CD4-positive, CD25-positive, alpha-beta regulatory T cell (primary cell): ENCODE data around the gene STARD5. TPM values are rescaled to one million over a fixed set of nuclear protein-coding genes. Genes with fewer than 3 reads are reported as not detected.
A peak's percentile ranks its signal among the peaks of the same experiment; 100 is the strongest.

Experiments
- ATAC-seq, 2 donors: fragments of 150-1000 bp; cut with Tn5 transposase; one replicate each; pipeline ENCODE4 v1.10.0; 2021; ENCODE audit warnings: low read depth in 2 of 2, moderate number of reproducible peaks in 2 of 2, moderate library complexity in 1 of 2
- DNase-seq, 3 donors: peaks; one replicate each; pipeline versions ENCODE4 v3.0.0 to v3.0.0-alpha.2; 2012 to 2022; ENCODE audit warnings: mixed read lengths in 1 of 3
- H3K27ac ChIP-seq: one replicate; pipeline ENCODE4 v1.7.0; 2013; ENCODE audit warnings: mild to moderate bottlenecking, low read length; ENCODE audit not compliant: insufficient read depth, poor library complexity, severe bottlenecking
- H3K27me3 ChIP-seq: one replicate; pipeline ENCODE4 v1.7.0; 2013; ENCODE audit warnings: low read length; ENCODE audit not compliant: control insufficient read depth, insufficient read depth
- H3K36me3 ChIP-seq: one replicate; pipeline ENCODE4 v1.7.0; 2013; ENCODE audit warnings: mild to moderate bottlenecking, low read length, moderate library complexity; ENCODE audit not compliant: control insufficient read depth, insufficient read depth
- H3K4me1 ChIP-seq: 2 replicates; pipeline ENCODE4 v1.7.0; 2013; ENCODE audit warnings: mild to moderate bottlenecking, low read length; ENCODE audit not compliant: insufficient read depth, control insufficient read depth, poor library complexity, severe bottlenecking
- H3K4me3 ChIP-seq: one replicate; pipeline ENCODE4 v1.7.0; 2013; ENCODE audit warnings: low read depth, mild to moderate bottlenecking, low read length, moderate library complexity
- H3K9me3 ChIP-seq, 2 experiments: 1 replicate in 1 of 2; 2 replicates in 1 of 2; pipeline ENCODE4 v1.7.0; 2013; ENCODE audit warnings: low read length in 2 of 2, mild to moderate bottlenecking in 1 of 2, moderate library complexity in 1 of 2; ENCODE audit not compliant: control insufficient read depth in 2 of 2
- H3K27ac Mint-ChIP-seq, 3 donors: one replicate each; pipeline ENCODE4 v1.8.0; 2020 to 2022; ENCODE audit warnings: mild to moderate bottlenecking in 3 of 3, mixed read lengths in 3 of 3, moderate library complexity in 2 of 3
- H3K27me3 Mint-ChIP-seq: one replicate; pipeline ENCODE4 v1.8.0; 2022; ENCODE audit warnings: mild to moderate bottlenecking, mixed read lengths
- H3K36me3 Mint-ChIP-seq: one replicate; pipeline ENCODE4 v1.8.0; 2020; ENCODE audit warnings: mixed read lengths
- H3K4me1 Mint-ChIP-seq, 4 donors: one replicate each; pipeline ENCODE4 v1.8.0; 2020 to 2022; ENCODE audit warnings: mixed read lengths in 4 of 4, mild to moderate bottlenecking in 1 of 4
- H3K4me3 Mint-ChIP-seq, 4 donors: one replicate each; pipeline ENCODE4 v1.8.0; 2020 to 2022; ENCODE audit warnings: mild to moderate bottlenecking in 4 of 4, mixed read lengths in 4 of 4, moderate library complexity in 3 of 4
- H3K9me3 Mint-ChIP-seq, 7 donors: one replicate each; pipeline ENCODE4 v1.8.0; 2020 to 2022; ENCODE audit warnings: mixed read lengths in 7 of 7, mild to moderate bottlenecking in 3 of 7, moderate library complexity in 2 of 7
- polyA plus RNA-seq, 4 donors: library from polyadenylated mRNA; unstranded; fragments of 300-500 nt; fragmentation: Illumina TruSeq; gene quantifications; one replicate each; pipeline ENCODE4 v1.2.3, GENCODE V29; 2021
- total RNA-seq: library from RNA; stranded (reverse); gene quantifications from one replicate; pipeline ENCODE4 v1.2.3, GENCODE V29; 2022

STARD5 gene
- total and polyA plus RNA-seq, 5 donors from 2014 or later, result 4.0 to 6.6 (median 4.2) TPM

DNA sequence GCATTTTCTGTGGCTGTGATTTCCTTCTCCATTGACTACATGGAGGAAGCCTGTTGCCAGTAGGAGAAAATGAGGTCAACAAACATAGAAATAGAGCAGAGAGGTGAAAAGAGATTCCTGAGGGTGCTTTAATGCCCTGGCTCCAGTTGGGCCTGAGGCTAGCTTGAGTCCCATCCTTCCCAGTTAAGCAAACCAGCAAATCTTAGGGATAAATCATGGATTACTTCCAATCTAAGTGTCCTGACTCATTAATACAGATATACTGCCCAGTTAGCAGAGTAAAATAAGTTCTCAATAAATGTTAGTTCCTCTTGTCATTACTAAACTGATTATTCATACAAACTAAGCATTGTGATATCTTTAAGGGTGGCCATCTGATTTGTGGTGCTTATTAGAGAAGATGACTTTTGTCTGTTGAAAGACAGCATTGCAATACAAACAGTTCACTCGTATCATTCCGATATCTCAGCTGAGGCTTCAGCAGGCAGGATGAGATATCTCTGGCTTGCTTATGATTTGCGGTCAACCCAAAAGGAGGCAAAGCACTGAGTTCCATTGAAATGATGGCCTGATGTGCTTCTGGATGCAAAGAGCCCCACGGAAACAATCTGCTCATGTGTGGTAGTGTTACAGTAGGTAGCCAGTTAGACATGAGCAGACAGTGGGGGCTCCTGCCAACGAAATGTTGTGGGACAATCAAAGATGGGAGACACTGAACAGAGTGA, 6.6 kb upstream of the STARD5 start:
- Histone ChIP-seq H3K9me3 (no peaks in the 10 kb centered on the region), H3K27me3 (no peaks in the 10 kb centered on the region), H3K4me1 (no peaks in the 10 kb centered on the region), H3K27ac (no peak overlapping the region), H3K36me3 (no peaks in the 10 kb centered on the region), H3K4me3 (no peak overlapping the region)
- Mint-ChIP-seq H3K9me3 (peaks cover 0 to 2% (median 0%) of the 10 kb centered on the region in 7 donors), H3K27ac (peak overlapping the region; percentile 16 to 83 (median 76)), H3K4me3 (peak overlapping the region in 2 of 4 donors; percentile 12 to 32), H3K36me3 (no peaks in the 10 kb centered on the region), H3K4me1 (peaks cover 0 to 31% (median 5%) of the 10 kb centered on the region in 4 donors), H3K27me3 (no peaks in the 10 kb centered on the region)
- no peak for DNase-seq
- no peak for ATAC-seq

DNA sequence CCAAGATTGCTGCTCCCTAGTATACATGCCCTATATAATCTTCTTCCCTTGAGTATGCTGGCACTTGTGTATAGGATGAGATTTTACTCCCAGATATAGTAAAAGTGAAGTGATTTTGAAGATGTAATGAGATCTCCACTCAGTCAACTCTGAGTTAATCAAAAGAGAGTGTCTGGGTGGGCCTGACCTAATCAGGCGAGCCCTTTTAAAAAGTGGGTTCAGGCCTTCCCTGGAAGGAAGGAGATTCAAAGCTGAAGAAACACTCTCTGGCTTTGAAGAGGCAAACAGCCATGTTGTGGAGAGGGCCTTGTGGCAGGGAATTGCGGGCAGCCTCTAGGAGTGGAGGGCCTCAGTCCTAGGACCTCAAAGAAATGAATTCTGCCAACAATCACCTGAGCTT, 5.5 kb upstream of the STARD5 start:
- no peaks in the 10 kb centered on the region for H3K36me3 Mint-ChIP-seq
- Histone ChIP-seq H3K9me3 (no peaks in the 10 kb centered on the region), H3K4me3 (no peak overlapping the region), H3K36me3 (no peaks in the 10 kb centered on the region), H3K27me3 (no peaks in the 10 kb centered on the region), H3K4me1 (peaks cover 5% of the 10 kb centered on the region), H3K27ac (no peak overlapping the region)
- H3K27me3 Mint-ChIP-seq, result no peaks in the 10 kb centered on the region
- DNase-seq (no peak), ATAC-seq (no peak)
- H3K4me1 Mint-ChIP-seq, result peaks cover 0 to 39% (median 10%) of the 10 kb centered on the region in 4 donors
- H3K27ac Mint-ChIP-seq, result no peak overlapping the region
- no peak overlapping the region for H3K4me3 Mint-ChIP-seq
- peaks cover 0 to 2% (median 0%) of the 10 kb centered on the region in 7 donors for H3K9me3 Mint-ChIP-seq

DNA sequence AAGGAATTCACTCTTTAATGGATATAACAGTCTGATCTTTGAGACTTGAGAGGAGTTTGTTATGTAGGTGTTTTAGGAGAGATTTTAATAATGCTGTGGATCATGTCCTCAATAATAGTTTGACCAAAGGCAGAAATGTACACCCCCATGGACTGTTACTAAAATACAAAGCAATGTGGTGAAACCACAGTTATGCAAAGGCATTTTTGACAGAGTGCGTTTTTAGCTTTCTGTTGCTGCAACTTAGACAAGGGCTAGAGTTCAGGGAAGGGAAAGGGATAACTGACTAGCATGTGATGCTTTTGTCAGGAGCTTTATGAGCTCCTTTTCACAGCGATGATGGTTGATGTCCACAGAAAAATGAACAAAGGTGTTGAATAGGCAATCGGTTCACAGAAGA, 3.6 kb upstream of the STARD5 start:
- Histone ChIP-seq H3K4me1 (peaks cover 22% of the 10 kb centered on the region), H3K4me3 (no peak overlapping the region), H3K36me3 (no peaks in the 10 kb centered on the region), H3K27ac (no peak overlapping the region), H3K9me3 (no peaks in the 10 kb centered on the region), H3K27me3 (no peaks in the 10 kb centered on the region)
- Mint-ChIP-seq H3K27ac (peak overlapping the region in 1 of 3 donors; percentile 1), H3K27me3 (no peaks in the 10 kb centered on the region), H3K4me1 (peaks cover 4 to 46% (median 19%) of the 10 kb centered on the region in 4 donors), H3K4me3 (no peak overlapping the region), H3K36me3 (no peaks in the 10 kb centered on the region), H3K9me3 (peaks cover 0 to 2% (median 0%) of the 10 kb centered on the region in 7 donors)
- DNase-seq (no peak), ATAC-seq (no peak)

DNA sequence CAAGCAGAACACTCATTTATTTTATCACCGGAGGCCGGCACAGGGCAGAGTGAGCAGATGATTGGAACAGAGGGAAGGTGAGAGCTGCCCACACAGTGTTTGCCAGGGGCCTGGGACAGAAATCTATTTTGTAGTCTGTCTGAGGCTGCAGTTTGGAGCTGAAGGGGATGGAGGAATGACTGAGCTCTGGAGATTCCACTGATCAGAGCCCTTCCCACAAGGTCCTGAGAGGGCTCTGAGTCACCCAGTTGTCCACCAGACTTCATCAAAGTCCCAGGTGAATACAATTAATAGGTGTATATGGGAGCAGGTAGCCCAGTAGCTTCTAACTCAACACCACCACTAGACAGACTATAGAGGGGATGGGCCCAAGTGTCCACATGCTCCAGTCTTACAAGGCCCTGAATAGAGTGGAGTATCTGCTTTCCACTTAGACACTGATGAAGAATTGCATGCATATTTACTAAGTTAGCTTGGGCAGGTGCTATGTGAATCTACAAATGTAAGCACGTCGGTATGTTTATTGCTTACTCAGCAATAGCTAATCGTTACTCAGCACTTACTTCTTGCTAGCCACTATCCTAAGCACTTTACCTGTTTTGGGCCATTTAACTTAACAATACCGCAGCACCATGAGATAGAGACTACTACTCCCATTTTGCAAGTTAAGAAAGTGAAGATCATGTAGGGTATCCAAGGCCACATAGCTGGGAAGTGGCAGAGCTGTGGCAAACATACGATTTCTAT, 2.7 kb upstream of the STARD5 start:
- DNase-seq (no peak), ATAC-seq (no peak)
- Histone ChIP-seq H3K9me3 (no peaks in the 10 kb centered on the region), H3K4me3 (no peak overlapping the region), H3K27me3 (no peaks in the 10 kb centered on the region), H3K4me1 (peaks cover 24% of the 10 kb centered on the region), H3K27ac (no peak overlapping the region), H3K36me3 (no peaks in the 10 kb centered on the region)
- Mint-ChIP-seq H3K27me3 (no peaks in the 10 kb centered on the region), H3K9me3 (no peaks in the 10 kb centered on the region), H3K4me3 (no peak overlapping the region), H3K36me3 (no peaks in the 10 kb centered on the region), H3K4me1 (peaks cover 4 to 53% (median 22%) of the 10 kb centered on the region in 4 donors), H3K27ac (no peak overlapping the region)

DNA sequence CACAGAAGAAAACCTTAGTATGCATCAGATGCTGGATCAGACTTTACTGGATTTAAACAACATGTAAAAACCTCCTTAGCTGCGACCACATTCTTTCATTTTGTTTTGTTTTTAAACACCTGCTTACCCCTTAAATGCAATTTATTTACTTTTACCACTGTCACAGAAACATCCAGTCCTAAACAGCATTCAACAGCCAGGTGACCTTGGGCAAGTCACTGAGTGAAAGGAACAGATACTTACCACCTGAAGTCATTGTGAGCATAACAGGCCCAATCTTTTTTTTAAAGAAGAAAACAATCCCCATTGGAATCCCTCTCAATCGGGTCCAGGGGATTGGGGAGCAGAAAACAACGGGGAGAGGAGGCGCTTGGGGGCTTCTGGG, 390 bp downstream of the STARD5 start:
- H3K27me3 Mint-ChIP-seq, result no peaks in the 10 kb centered on the region
- peak overlapping the region; percentile 72 for H3K27ac ChIP-seq
- peak overlapping the region; percentile 94 to 99 (median 96) for H3K4me3 Mint-ChIP-seq
- no peaks in the 10 kb centered on the region for H3K27me3 ChIP-seq
- no peak for ATAC-seq
- H3K36me3 Mint-ChIP-seq, result peaks cover 10% of the 10 kb centered on the region
- H3K9me3 ChIP-seq, result no peaks in the 10 kb centered on the region
- H3K36me3 ChIP-seq, result peaks cover 7% of the 10 kb centered on the region
- peaks cover 24% of the 10 kb centered on the region for H3K4me1 ChIP-seq
- H3K9me3 Mint-ChIP-seq, result no peaks in the 10 kb centered on the region
- H3K27ac Mint-ChIP-seq, result peak overlapping the region; percentile 91 to 97 (median 95)
- DNase-seq, result peak in 1 of 3 donors; percentile 41
- H3K4me1 Mint-ChIP-seq, result peaks cover 6 to 61% (median 23%) of the 10 kb centered on the region in 4 donors
- peak overlapping the region; percentile 83 for H3K4me3 ChIP-seq

DNA sequence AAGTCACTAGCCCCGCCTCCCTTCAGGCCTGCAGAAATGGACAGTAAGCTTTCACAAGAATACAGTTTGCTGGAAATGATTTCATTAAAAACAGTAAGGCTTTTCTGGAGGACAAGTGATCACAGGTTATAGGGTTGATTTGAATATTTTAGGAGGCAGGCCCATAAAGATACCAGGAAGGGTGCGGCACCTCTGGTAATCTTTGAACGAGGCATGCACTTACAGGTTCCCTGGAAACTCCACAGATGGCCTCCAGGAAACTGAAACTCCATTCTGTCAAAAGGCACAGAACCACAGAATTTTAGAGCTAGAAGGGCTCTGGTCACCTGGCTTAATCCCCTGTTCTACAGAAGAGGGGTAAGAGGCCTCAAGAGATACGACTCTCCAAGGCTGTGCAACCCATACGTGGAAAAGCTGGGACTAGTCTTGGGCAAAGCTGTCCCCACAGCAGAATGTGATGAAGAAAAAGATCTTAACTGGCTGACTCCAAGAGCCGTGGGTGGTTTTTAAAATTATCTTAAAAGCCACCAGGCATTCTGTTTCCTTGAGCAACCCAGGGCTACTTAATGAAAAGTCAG, 1.2 kb downstream of the STARD5 start:
- DNase-seq, result peak in 1 of 3 donors; percentile 61
- peak overlapping the region; percentile 61 to 79 (median 71) for H3K4me3 Mint-ChIP-seq
- peak overlapping the region; percentile 83 for H3K4me3 ChIP-seq
- peak overlapping the region; percentile 74 to 82 (median 77) for H3K27ac Mint-ChIP-seq
- no peaks in the 10 kb centered on the region for H3K27me3 Mint-ChIP-seq
- H3K9me3 ChIP-seq, result no peaks in the 10 kb centered on the region
- H3K4me1 Mint-ChIP-seq, result peaks cover 9 to 67% (median 25%) of the 10 kb centered on the region in 4 donors
- no peaks in the 10 kb centered on the region for H3K27me3 ChIP-seq
- no peak for ATAC-seq
- H3K27ac ChIP-seq, result no peak overlapping the region
- H3K9me3 Mint-ChIP-seq, result no peaks in the 10 kb centered on the region
- H3K36me3 ChIP-seq, result peaks cover 15% of the 10 kb centered on the region
- H3K36me3 Mint-ChIP-seq, result peaks cover 15% of the 10 kb centered on the region
- H3K4me1 ChIP-seq, result peaks cover 24% of the 10 kb centered on the region

DNA sequence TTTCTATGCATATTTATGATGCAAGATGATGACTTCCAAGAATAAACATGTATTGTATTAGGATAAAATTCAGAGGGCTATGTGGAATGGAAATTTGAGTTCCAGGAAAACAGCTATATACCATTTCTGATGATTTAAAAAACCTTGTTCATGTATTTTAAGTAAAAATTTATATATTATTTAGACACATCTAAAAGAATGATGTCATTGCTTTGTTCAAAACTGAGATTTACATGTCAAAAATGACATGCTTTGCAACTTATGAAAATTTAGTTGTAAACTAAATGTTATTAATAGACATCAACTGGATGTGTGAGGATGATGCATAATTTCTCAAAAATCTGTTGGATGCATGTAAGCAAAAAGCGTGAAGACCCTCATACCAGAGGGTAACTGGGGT, 2.3 kb downstream of the STARD5 start:
- DNase-seq (no peak), ATAC-seq (no peak)
- H3K4me3 Mint-ChIP-seq, result peak overlapping the region in 2 of 4 donors; percentile 61 to 79
- Histone ChIP-seq H3K27ac (no peak overlapping the region), H3K9me3 (no peaks in the 10 kb centered on the region), H3K4me3 (no peak overlapping the region), H3K4me1 (peaks cover 24% of the 10 kb centered on the region), H3K27me3 (no peaks in the 10 kb centered on the region), H3K36me3 (peaks cover 21% of the 10 kb centered on the region)
- H3K27me3 Mint-ChIP-seq, result no peaks in the 10 kb centered on the region
- H3K27ac Mint-ChIP-seq, result peak overlapping the region in 2 of 3 donors; percentile 77 to 82
- peaks cover 16% of the 10 kb centered on the region for H3K36me3 Mint-ChIP-seq
- H3K4me1 Mint-ChIP-seq, result peaks cover 9 to 73% (median 25%) of the 10 kb centered on the region in 4 donors
- no peaks in the 10 kb centered on the region for H3K9me3 Mint-ChIP-seq
